ENCODE measurements around the gene KLHL14. TPM values are rescaled to one million over a fixed set of nuclear protein-coding genes. Genes with fewer than 3 reads are reported as not detected.

Gene KLHL14
- total and polyA plus RNA-seq, 2 of the 13 experiments (the other 11 are each of a cell fraction or from before 2014, with no cell fraction given), result 16.0 to 41.8 TPM

DNA sequence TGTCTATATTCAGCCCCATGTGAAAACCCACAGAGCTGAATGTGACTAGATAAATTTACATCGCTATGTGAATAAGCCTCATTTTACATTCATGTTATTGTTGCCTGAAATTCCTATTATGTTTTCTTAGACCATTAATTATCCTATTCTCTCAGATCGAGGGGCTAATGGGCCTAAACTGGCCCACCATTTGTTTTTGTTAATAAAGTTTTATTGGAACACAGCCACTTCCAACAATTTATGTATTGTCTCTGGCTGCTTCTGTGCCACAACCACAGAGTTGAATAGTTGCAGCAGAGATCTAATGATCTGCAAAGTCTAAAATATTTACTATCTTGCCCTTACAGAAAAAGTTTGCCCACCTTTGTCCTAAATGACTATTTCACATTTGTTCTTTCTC lies 61.0 kb downstream of the KLHL14 start:
- no TSS peak for BruUV-seq (replicated peaks)
- Histone ChIP-seq H3K36me3 (replicated peaks in 1 of 2; ENCODE audit: control insufficient read depth in 1 of 2, insufficient read depth in 2 of 2, low read length in 2 of 2) (peaks cover 4 to 37% of the 10 kb centered on the region in 2 experiments; a peak in 4 of 5 replicates), H3K79me2 (ENCODE audit: insufficient read depth, low read length) (no peaks in the 10 kb centered on the region), H3K9me3 (ENCODE audit: low read length) (no peaks in the 10 kb centered on the region), H3K4me3 (replicated peaks in 1 of 3; ENCODE audit: insufficient read depth in 1 of 3, low read depth in 2 of 3, low read length in 3 of 3) (no peak overlapping the region), H3K9ac (ENCODE audit: insufficient read depth, low read depth, low read length) (no peak overlapping the region), H3K4me2 (ENCODE audit: low read depth, low read length) (no peak overlapping the region), H4K20me1 (ENCODE audit: insufficient read depth, low read length) (no peaks in the 10 kb centered on the region), H3K27ac (ENCODE audit: extremely low read length, insufficient read depth, low read length) (no peak overlapping the region), H2AFZ (ENCODE audit: low read length) (no peak overlapping the region), H3K4me1 (ENCODE audit: insufficient read depth, low read length) (peaks cover 14% of the 10 kb centered on the region), H3K27me3 (ENCODE audit: control insufficient read depth in 1 of 2, insufficient read depth in 2 of 2, low read length in 2 of 2) (no peaks in the 10 kb centered on the region)
- CTCF ChIA-PET (ENCODE audit: low intra/inter-chr PET ratio, low total read pairs), result no interaction called here
- in situ Hi-C loops (cut with HindIII; ENCODE audit: extremely low pct_ligation_motif_present, low pct_unique_long_range_greater_than_20kb), result no loop called here
- POLR2A ChIA-PET, result no interaction called here
- TF ChIP-seq ZNF24 (IDR thresholded peaks at IDR 0.05) (no peak), POGK (CRISPR knock-in tag; conservative IDR thresholded peaks at IDR 0.05) (no peak), ZBTB40 (IDR thresholded peaks at IDR 0.05) (peak; percentile 37; the same call in 1 of the 2 replicates), ZBTB40 (CRISPR knock-in tag; IDR thresholded peaks at IDR 0.05) (peak; percentile 74; the same call in 1 of the 2 replicates), NCOA1 (CRISPR knock-in tag; IDR thresholded peaks at IDR 0.05) (no peak)
- TF ChIP-seq, protein P1, sequence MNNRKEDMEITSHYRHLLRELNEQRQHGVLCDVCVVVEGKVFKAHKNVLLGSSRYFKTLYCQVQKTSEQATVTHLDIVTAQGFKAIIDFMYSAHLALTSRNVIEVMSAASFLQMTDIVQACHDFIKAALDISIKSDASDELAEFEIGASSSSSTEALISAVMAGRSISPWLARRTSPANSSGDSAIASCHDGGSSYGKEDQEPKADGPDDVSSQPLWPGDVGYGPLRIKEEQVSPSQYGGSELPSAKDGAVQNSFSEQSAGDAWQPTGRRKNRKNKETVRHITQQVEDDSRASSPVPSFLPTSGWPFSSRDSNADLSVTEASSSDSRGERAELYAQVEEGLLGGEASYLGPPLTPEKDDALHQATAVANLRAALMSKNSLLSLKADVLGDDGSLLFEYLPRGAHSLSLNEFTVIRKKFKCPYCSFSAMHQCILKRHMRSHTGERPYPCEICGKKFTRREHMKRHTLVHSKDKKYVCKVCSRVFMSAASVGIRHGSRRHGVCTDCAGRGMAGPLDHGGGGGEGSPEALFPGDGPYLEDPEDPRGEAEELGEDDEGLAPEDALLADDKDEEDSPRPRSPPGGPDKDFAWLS (CRISPR knock-in tag; IDR thresholded peaks at IDR 0.05; ENCODE audit: borderline replicate concordance), result no peak
- FAIRE-seq, result no peak
- ATAC-seq, result no peak
- intact Hi-C loops (cut with micrococcal nuclease; ENCODE audit: unreplicated experiment), result no loop called here
- DNase-seq (ENCODE audit: low spot score), result no peak
- whole genome bisulfite sequencing (ENCODE audit: low lambda C conversion rate), result 98% methylated on average over 2 of the region's 2 CpGs

Measured in HepG2 (cell line).